GM19463 (cell line): ENCODE data around the gene GALNT11.
"Not testable (repeated sequence)": the region's sequence is repeated elsewhere in the genome, so short reads cannot be mapped to it uniquely, and the experiment has no call there.

ENCODE experiments used
- ATAC-seq: cut with Tn5 transposase; IDR thresholded peaks from one replicate; pipeline ENCODE4 v1.9.1; 2021; ENCODE audit warnings: mild to moderate bottlenecking, moderate library complexity; ENCODE audit not compliant: unreplicated experiment

Gene GALNT11

GRCh38 chr7:152074673-152075072 is 49.2 kb downstream of the GALNT11 start:
- ATAC-seq = no peak

- ATAC-seq = not testable (repeated sequence)
These were observed 49.9 kb downstream of the GALNT11 start for GRCh38 chr7:152075379-152075778.

GRCh38 chr7:152076324-152076821 is 50.9 kb downstream of the GALNT11 start:
- ATAC-seq = no peak

GRCh38 chr7:152076940-152077933 is 51.8 kb downstream of the GALNT11 start:
- ATAC-seq = no peak

GRCh38 chr7:152078025-152078424 is 52.6 kb downstream of the GALNT11 start:
- no peak for ATAC-seq

GRCh38 chr7:152078786-152079185 is 53.3 kb downstream of the GALNT11 start:
- ATAC-seq = no peak

GRCh38 chr7:152081088-152081487 is 55.6 kb downstream of the GALNT11 start:
- no peak for ATAC-seq

- not testable (repeated sequence) for ATAC-seq
These were observed 56.7 kb downstream of the GALNT11 start for GRCh38 chr7:152082073-152082721.

- ATAC-seq = no peak
These were observed 59.7 kb downstream of the GALNT11 start for GRCh38 chr7:152085131-152085530.

- ATAC-seq = no peak
These were observed 61.0 kb downstream of the GALNT11 start for GRCh38 chr7:152086513-152086912.

- no peak for ATAC-seq
These were observed 63.7 kb downstream of the GALNT11 start for GRCh38 chr7:152089183-152089582.

GRCh38 chr7:152090747-152091146 is 65.3 kb downstream of the GALNT11 start:
- ATAC-seq = no peak

GRCh38 chr7:152093717-152094116 is 68.2 kb downstream of the GALNT11 start:
- ATAC-seq = no peak

GRCh38 chr7:152095771-152096170 is 70.3 kb downstream of the GALNT11 start:
- no peak for ATAC-seq

- no peak for ATAC-seq
These were observed 71.9 kb downstream of the GALNT11 start for GRCh38 chr7:152097330-152097729.

- ATAC-seq = no peak
These were observed 77.6 kb downstream of the GALNT11 start for GRCh38 chr7:152103066-152103465.

- no peak for ATAC-seq
These were observed 78.2 kb downstream of the GALNT11 start for GRCh38 chr7:152103691-152104090.

GRCh38 chr7:152105205-152105604 is 79.7 kb downstream of the GALNT11 start:
- ATAC-seq = no peak

GRCh38 chr7:152106990-152107389 is 81.5 kb downstream of the GALNT11 start:
- ATAC-seq = no peak

- ATAC-seq = no peak
These were observed 82.5 kb downstream of the GALNT11 start for GRCh38 chr7:152107945-152108344.

GRCh38 chr7:152108359-152108758 is 82.9 kb downstream of the GALNT11 start:
- ATAC-seq = no peak

- no peak for ATAC-seq
These were observed 87.4 kb downstream of the GALNT11 start for GRCh38 chr7:152112829-152113228.
